OCI-LY1 (cell line): ENCODE measurements around the gene STYXL1.

Experiments used
- H2AFZ ChIP-seq: fragments of 200-600 bp; sonication (generic), shearing (Covaris generic); 2 replicates; pipeline ENCODE4 v1.6.0; 2014; ENCODE audit warnings: antibody characterized with exemption, mild to moderate bottlenecking, low read length
- H3F3A ChIP-seq: fragments of 200-600 bp; sonication (generic), shearing (Covaris generic); 2 replicates; pipeline ENCODE4 v1.6.0; 2014; ENCODE audit warnings: mild to moderate bottlenecking, antibody characterized with exemption, low read length, moderate library complexity; ENCODE audit not compliant: insufficient read depth
- H3K27ac ChIP-seq: fragments of 200-600 bp; sonication (generic); 2 replicates; pipeline ENCODE4 v1.5.1; 2014; ENCODE audit warnings: low read length, mixed run types, mild to moderate bottlenecking, low read depth; ENCODE audit not compliant: poor library complexity, severe bottlenecking
- H3K27me3 ChIP-seq: fragments of 200-600 bp; sonication (generic); 2 replicates; pipeline ENCODE4 v1.6.0; 2014; ENCODE audit warnings: antibody characterized with exemption, mild to moderate bottlenecking, low read length, moderate library complexity; ENCODE audit not compliant: insufficient read depth
- H3K36me3 ChIP-seq: fragments of 200-600 bp; sonication (generic); 2 replicates; pipeline ENCODE4 v1.6.1; 2014; ENCODE audit warnings: mild to moderate bottlenecking, antibody characterized with exemption, low read length, moderate library complexity, mixed read lengths; ENCODE audit not compliant: insufficient read depth
- H3K4me1 ChIP-seq: fragments of 200-600 bp; sonication (generic); 2 replicates; pipeline ENCODE4 v1.5.1; 2014; ENCODE audit warnings: mild to moderate bottlenecking, low read length, moderate library complexity; ENCODE audit not compliant: insufficient read depth, severe bottlenecking
- H3K4me2 ChIP-seq: fragments of 200-600 bp; sonication (generic), shearing (Covaris generic); 2 replicates; pipeline ENCODE4 v1.6.1; 2014; ENCODE audit warnings: low read length
- H3K4me3 ChIP-seq: fragments of 200-600 bp; sonication (generic); 2 replicates; pipeline ENCODE4 v1.5.1; 2014; ENCODE audit warnings: low read length, low read depth, mild to moderate bottlenecking, mixed read lengths; ENCODE audit not compliant: poor library complexity, severe bottlenecking
- H3K79me2 ChIP-seq: fragments of 200-600 bp; shearing (Covaris generic); 2 replicates; pipeline ENCODE4 v1.6.1; 2016; ENCODE audit warnings: mixed run types, low read length, mixed read lengths; ENCODE audit not compliant: insufficient read depth
- H3K9ac ChIP-seq: fragments of 200-600 bp; sonication (generic), shearing (Covaris generic); 2 replicates; pipeline ENCODE4 v1.6.1; 2014; ENCODE audit warnings: mild to moderate bottlenecking, low read length, mixed read lengths
- H3K9me2 ChIP-seq: fragments of 200-600 bp; sonication (generic), shearing (Covaris generic); 2 replicates; pipeline ENCODE4 v1.6.1; 2014; ENCODE audit warnings: low read depth, mild to moderate bottlenecking, low read length, mixed read lengths
- H3K9me3 ChIP-seq: fragments of 200-600 bp; shearing (Covaris generic); 2 replicates; pipeline ENCODE4 v1.6.1; 2014; ENCODE audit warnings: low read length, mixed read lengths
- H4K20me1 ChIP-seq: fragments of 200-600 bp; sonication (generic), shearing (Covaris generic); 2 replicates; pipeline ENCODE4 v1.6.0; 2016; ENCODE audit warnings: mild to moderate bottlenecking, low read length; ENCODE audit not compliant: insufficient read depth
- CTCF ChIP-seq: fragments of 200-600 bp; sonication (generic), shearing (Covaris generic); IDR thresholded peaks from 2 replicates; pipeline ENCODE4 v1.5.1; 2017; ENCODE audit warnings: mild to moderate bottlenecking, antibody characterized with exemption, low read length, moderate library complexity, mixed read lengths
- EZH2 ChIP-seq: fragments of 200-600 bp; sonication (generic), shearing (Covaris generic); IDR thresholded peaks from 2 replicates; pipeline ENCODE4 v1.8.0; 2017; ENCODE audit warnings: borderline replicate concordance, mixed run types, mild to moderate bottlenecking, antibody characterized with exemption, low read length, moderate library complexity, mixed read lengths

Gene STYXL1

GRCh38 chr7:75985518-75986146 lies 62.2 kb downstream of the STYXL1 start:
- H3K4me3 ChIP-seq = no peak overlapping the region
- no peaks in the 10 kb centered on the region for H3K79me2 ChIP-seq
- no peaks in the 10 kb centered on the region for H3K9me2 ChIP-seq
- H3K4me2 ChIP-seq = no peak overlapping the region
- no peaks in the 10 kb centered on the region for H3F3A ChIP-seq
- TF ChIP-seq EZH2 (no peak), CTCF (no peak)
- no peaks in the 10 kb centered on the region for H4K20me1 ChIP-seq
- H3K27ac ChIP-seq = no peak overlapping the region
- no peaks in the 10 kb centered on the region for H3K9me3 ChIP-seq
- H3K4me1 ChIP-seq = peaks cover 4% of the 10 kb centered on the region
- no peaks in the 10 kb centered on the region for H3K27me3 ChIP-seq
- peaks cover 43% of the 10 kb centered on the region for H3K36me3 ChIP-seq
- no peak overlapping the region for H3K9ac ChIP-seq
- H2AFZ ChIP-seq = no peak overlapping the region

GRCh38 chr7:75985009-75985517 lies 62.7 kb downstream of the STYXL1 start:
- no peaks in the 10 kb centered on the region for H3K9me2 ChIP-seq
- H3K36me3 ChIP-seq = peaks cover 48% of the 10 kb centered on the region
- no peaks in the 10 kb centered on the region for H3K27me3 ChIP-seq
- no peak overlapping the region for H3K27ac ChIP-seq
- H3K4me2 ChIP-seq = no peak overlapping the region
- no peak for TF ChIP-seq CTCF
- no peak for TF ChIP-seq EZH2
- no peaks in the 10 kb centered on the region for H3K9me3 ChIP-seq
- H3K79me2 ChIP-seq = no peaks in the 10 kb centered on the region
- no peaks in the 10 kb centered on the region for H4K20me1 ChIP-seq
- no peaks in the 10 kb centered on the region for H3F3A ChIP-seq
- peaks cover 4% of the 10 kb centered on the region for H3K4me1 ChIP-seq
- H3K4me3 ChIP-seq = no peak overlapping the region
- no peak overlapping the region for H3K9ac ChIP-seq
- H2AFZ ChIP-seq = no peak overlapping the region

GRCh38 chr7:75984130-75985008 lies 63.4 kb downstream of the STYXL1 start:
- Histone ChIP-seq H2AFZ (no peak overlapping the region), H3K9ac (no peak overlapping the region), H3F3A (no peaks in the 10 kb centered on the region), H3K4me3 (no peak overlapping the region), H3K4me1 (peaks cover 3% of the 10 kb centered on the region), H3K4me2 (no peak overlapping the region), H3K9me3 (no peaks in the 10 kb centered on the region), H3K27ac (no peak overlapping the region), H3K36me3 (peaks cover 51% of the 10 kb centered on the region), H3K27me3 (no peaks in the 10 kb centered on the region), H3K9me2 (no peaks in the 10 kb centered on the region), H3K79me2 (no peaks in the 10 kb centered on the region), H4K20me1 (no peaks in the 10 kb centered on the region)
- TF ChIP-seq EZH2 (no peak), CTCF (no peak)
